ENCODE measurements around the gene PICK1. TPM values are rescaled to one million over a fixed set of nuclear protein-coding genes. Genes with fewer than 3 reads are reported as not detected.

PICK1 gene
- total and polyA plus RNA-seq, 9 donors: 18.0 to 47.7 (median 34.3) TPM

DNA sequence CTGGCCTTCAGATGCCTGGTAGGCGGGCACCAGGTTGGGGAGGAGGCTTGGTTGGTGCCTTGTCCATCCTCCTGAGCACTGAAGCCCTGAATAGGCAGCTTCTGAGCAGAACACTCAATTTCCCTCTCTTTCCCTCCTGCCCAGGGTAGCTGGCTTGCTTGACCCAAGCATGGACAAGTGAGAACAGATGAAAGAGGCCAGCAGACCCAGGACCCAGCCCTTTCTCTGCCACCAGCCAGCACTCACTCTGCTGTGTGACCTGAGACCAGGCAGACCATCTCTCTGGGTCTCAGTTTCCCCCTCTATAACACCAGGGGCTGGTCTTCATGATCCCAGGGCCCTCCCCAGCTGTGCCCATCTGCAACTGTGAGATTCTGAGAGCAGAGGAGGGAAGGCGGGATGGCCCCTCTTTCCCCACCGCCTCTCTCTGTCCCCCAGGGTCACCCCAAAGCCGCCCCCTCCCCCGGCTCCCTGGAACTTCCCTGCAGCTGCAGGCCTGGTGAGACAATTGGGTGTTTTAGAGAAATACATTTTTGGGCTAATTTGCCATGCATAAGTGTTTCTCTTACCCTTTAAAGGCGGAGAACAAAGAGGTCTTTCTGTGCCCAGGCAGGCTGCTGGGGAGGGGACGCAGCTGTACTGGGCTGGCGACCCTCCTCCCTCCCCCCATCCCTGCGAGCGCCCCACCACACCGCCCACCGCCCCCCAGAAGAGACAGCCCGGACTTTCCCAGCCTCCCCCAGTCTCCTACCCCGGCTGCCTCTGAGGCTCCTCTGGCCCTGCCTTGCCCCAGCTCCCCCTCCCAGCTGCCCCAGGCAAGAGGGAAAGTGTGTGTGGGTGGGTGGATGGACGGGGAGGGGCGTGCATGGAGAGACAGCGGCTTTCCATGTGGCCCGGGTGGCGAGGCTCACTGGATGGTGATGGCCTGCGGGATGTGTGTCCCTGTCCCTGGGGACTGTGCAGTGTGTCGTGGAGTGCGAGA, 30.8 kb upstream of the PICK1 start:
- Histone ChIP-seq H3K27me3 (no peaks in the 10 kb centered on the region), H3K4me1 (ENCODE audit: insufficient read depth) (no peaks in the 10 kb centered on the region), H3K27ac (no peak overlapping the region), H3K9me3 (no peaks in the 10 kb centered on the region), H3K4me3 (no peak overlapping the region), H3K36me3 (no peaks in the 10 kb centered on the region)
- no peak for DNase-seq
- 68 to 86% (median 76%) methylated on average over 18 to 22 of the region's 22 CpGs for WGBS, 3 donors
- intact Hi-C loops (cut with DNase I): no loop called here
- TF ChIP-seq EP300 (IDR thresholded peaks at IDR 0.05) (no peak), POLR2A (IDR thresholded peaks at IDR 0.05) (no peak)
- TF ChIP-seq, protein P1, sequence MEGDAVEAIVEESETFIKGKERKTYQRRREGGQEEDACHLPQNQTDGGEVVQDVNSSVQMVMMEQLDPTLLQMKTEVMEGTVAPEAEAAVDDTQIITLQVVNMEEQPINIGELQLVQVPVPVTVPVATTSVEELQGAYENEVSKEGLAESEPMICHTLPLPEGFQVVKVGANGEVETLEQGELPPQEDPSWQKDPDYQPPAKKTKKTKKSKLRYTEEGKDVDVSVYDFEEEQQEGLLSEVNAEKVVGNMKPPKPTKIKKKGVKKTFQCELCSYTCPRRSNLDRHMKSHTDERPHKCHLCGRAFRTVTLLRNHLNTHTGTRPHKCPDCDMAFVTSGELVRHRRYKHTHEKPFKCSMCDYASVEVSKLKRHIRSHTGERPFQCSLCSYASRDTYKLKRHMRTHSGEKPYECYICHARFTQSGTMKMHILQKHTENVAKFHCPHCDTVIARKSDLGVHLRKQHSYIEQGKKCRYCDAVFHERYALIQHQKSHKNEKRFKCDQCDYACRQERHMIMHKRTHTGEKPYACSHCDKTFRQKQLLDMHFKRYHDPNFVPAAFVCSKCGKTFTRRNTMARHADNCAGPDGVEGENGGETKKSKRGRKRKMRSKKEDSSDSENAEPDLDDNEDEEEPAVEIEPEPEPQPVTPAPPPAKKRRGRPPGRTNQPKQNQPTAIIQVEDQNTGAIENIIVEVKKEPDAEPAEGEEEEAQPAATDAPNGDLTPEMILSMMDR (IDR thresholded peaks at IDR 0.05): no peak

DNA sequence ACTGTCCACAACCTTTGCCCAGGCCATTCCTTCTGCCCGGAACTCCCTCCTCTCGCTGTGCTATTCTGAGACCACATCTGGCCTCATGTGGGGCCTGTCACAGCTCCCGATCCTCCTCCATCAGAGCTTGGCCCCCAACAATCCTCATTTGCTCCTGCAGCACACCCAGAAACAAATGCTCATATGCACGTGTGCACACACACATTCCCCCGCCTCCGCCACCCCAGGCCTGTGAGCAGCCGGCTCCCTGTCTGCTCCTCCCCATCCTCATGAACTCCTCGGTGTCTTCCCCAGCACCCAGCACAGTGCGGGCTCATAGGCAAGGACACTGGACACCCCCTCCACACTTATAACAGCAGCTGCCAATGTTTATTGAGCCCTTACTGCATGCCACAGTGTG, 29.7 kb upstream of the PICK1 start:
- Histone ChIP-seq H3K36me3 (no peaks in the 10 kb centered on the region), H3K27me3 (no peaks in the 10 kb centered on the region), H3K9me3 (no peaks in the 10 kb centered on the region), H3K27ac (no peak overlapping the region), H3K4me1 (ENCODE audit: insufficient read depth) (no peaks in the 10 kb centered on the region), H3K4me3 (no peak overlapping the region)
- no peak for DNase-seq
- intact Hi-C loops (cut with DNase I): no loop called here
- 73 to 84% (median 76%) methylated on average over 9 of the region's 9 CpGs for WGBS, 3 donors
- TF ChIP-seq, protein P1 (IDR thresholded peaks at IDR 0.05): no peak

DNA sequence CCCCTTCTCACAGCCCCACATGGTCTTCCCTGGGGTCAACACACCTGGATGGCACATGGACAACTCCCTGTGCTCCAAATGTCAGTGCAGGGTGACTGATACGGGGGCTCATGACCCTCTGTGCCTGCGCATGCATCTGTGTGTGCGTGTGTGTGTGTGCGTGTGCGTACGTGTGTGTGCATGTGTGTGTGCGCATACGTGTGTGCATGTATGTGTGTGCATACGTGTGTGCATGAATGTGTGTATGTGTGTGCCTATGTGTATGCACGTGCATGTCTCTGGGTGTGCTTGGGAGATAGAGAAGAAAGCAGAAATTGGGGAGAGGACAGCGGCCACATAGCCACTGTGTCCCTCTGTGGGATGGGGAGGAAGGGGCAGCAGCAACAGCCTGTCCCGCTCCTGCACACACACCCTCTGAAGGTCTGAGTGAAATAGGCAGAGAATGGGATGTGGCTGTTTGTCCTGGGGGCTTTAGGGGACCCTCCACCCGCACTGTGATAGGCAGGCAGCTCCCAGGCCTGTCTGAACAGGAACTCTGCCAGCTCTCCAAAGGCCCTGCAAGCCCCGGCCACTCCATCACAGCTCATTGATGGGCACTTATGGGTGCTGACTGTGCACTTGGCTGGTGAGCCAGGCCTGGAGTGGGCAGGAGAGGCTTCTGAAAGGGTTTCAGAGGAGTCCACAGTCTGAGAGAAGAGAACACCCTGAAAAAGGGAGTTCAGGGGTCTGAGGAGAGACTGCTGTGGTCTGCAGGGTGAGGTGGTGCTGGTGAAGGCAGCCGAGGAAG, 28.7 kb upstream of the PICK1 start:
- H3K27ac ChIP-seq: no peak overlapping the region
- 88 to 91% (median 91%) methylated on average over 15 of the region's 15 CpGs for WGBS, 3 donors

DNA sequence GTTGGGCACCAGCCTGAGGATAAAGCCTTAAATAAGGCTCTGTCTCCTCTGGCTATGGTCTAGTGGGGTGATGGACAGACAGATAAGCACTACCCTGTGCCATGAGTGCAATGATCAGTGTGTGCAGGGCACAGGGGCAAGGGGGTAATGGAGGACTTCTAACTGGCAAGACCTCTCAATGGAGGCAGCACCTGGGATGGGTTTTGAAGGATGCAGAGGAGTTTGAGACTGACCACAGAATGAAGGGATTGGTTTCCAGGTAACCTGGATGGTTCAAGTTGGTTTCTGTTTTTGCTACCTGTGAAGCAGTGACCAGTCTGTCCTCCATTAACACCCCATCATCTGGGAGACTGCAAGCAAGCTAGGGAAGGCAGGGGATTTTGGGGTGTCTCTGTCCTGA, 27.8 kb upstream of the PICK1 start:
- H3K9me3 ChIP-seq: no peaks in the 10 kb centered on the region
- no peak for DNase-seq
- no peak overlapping the region for H3K4me3 ChIP-seq
- H3K36me3 ChIP-seq: no peaks in the 10 kb centered on the region
- TF ChIP-seq POLR2A (IDR thresholded peaks at IDR 0.05): no peak
- TF ChIP-seq, protein P1 (IDR thresholded peaks at IDR 0.05): no peak
- no peak for TF ChIP-seq EP300 (IDR thresholded peaks at IDR 0.05)
- H3K4me1 ChIP-seq (ENCODE audit: insufficient read depth): peaks cover 4% of the 10 kb centered on the region
- no peak overlapping the region for H3K27ac ChIP-seq
- intact Hi-C loops (cut with DNase I): no loop called here
- H3K27me3 ChIP-seq: no peaks in the 10 kb centered on the region

More for the DNA sequence above, 28.7 kb upstream of the PICK1 start:
- Histone ChIP-seq H3K9me3 (no peaks in the 10 kb centered on the region), H3K4me3 (no peak overlapping the region), H3K27me3 (no peaks in the 10 kb centered on the region), H3K4me1 (ENCODE audit: insufficient read depth) (no peaks in the 10 kb centered on the region), H3K36me3 (no peaks in the 10 kb centered on the region)
- TF ChIP-seq EP300 (IDR thresholded peaks at IDR 0.05) (no peak), POLR2A (IDR thresholded peaks at IDR 0.05) (no peak)
- TF ChIP-seq, protein P1 (IDR thresholded peaks at IDR 0.05): no peak
- intact Hi-C loops (cut with DNase I): no loop called here
- no peak for DNase-seq

Data from ovary (tissue), 9 donors.